Measurements from ENCODE around the gene DPP4. TPM values are rescaled to one million over a fixed set of nuclear protein-coding genes. Genes with fewer than 3 reads are reported as not detected.

DPP4 gene
- total and polyA plus RNA-seq, 2 experiments from 2014 or later, result 149 to 218 TPM

DNA sequence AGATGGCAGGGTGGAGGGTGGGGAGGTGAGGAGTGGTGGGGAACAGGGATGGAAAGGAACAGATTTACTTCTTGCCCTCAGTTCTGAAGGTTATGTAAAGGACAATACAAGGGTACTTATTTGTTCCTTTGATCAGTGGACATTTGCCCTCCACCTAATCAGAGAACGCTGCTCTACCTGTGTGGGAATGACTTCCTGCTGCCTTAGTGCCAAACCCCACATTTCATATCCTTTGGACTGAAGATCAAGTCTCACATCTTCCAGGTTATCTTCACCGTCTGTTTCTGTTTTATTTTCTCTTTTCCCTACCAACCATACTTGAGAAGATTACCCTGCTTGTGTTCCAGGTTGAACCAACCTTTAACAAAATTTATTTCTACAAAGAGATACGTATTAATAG, 8.7 kb upstream of the DPP4 start:
- Histone ChIP-seq H3K27ac (no peak overlapping the region), H4K20me1 (ENCODE audit: insufficient read depth, poor library complexity, severe bottlenecking) (no peaks in the 10 kb centered on the region), H3K9me3 (ENCODE audit: low read depth) (no peaks in the 10 kb centered on the region), H3K79me2 (no peaks in the 10 kb centered on the region), H3K27me3 (no peaks in the 10 kb centered on the region), H3K36me3 (replicated peaks; ENCODE audit: insufficient read depth, low read depth) (no peaks in the 10 kb centered on the region), H3K9me2 (replicated peaks; ENCODE audit: insufficient read depth) (no peaks in the 10 kb centered on the region), H3K4me3 (no peak overlapping the region), H2AFZ (no peak overlapping the region), H3K4me1 (ENCODE audit: insufficient read depth) (peaks cover 10% of the 10 kb centered on the region), H3K4me2 (no peak overlapping the region)
- no peak for TF ChIP-seq EZH2phosphoT487 (IDR thresholded peaks at IDR 0.05; ENCODE audit: low read depth, severe bottlenecking, unreplicated experiment)
- no peak for TF ChIP-seq EZH2 (IDR thresholded peaks at IDR 0.05; ENCODE audit: borderline replicate concordance)
- TF ChIP-seq, protein P1, sequence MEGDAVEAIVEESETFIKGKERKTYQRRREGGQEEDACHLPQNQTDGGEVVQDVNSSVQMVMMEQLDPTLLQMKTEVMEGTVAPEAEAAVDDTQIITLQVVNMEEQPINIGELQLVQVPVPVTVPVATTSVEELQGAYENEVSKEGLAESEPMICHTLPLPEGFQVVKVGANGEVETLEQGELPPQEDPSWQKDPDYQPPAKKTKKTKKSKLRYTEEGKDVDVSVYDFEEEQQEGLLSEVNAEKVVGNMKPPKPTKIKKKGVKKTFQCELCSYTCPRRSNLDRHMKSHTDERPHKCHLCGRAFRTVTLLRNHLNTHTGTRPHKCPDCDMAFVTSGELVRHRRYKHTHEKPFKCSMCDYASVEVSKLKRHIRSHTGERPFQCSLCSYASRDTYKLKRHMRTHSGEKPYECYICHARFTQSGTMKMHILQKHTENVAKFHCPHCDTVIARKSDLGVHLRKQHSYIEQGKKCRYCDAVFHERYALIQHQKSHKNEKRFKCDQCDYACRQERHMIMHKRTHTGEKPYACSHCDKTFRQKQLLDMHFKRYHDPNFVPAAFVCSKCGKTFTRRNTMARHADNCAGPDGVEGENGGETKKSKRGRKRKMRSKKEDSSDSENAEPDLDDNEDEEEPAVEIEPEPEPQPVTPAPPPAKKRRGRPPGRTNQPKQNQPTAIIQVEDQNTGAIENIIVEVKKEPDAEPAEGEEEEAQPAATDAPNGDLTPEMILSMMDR (IDR thresholded peaks at IDR 0.05; ENCODE audit: poor library complexity), result no peak
- WGBS (ENCODE audit: low lambda C conversion rate, missing lambda C conversion rate), result 76% methylated on average over 3 of the region's 3 CpGs
- no peak for DNase-seq (ENCODE audit: low spot score)

DNA sequence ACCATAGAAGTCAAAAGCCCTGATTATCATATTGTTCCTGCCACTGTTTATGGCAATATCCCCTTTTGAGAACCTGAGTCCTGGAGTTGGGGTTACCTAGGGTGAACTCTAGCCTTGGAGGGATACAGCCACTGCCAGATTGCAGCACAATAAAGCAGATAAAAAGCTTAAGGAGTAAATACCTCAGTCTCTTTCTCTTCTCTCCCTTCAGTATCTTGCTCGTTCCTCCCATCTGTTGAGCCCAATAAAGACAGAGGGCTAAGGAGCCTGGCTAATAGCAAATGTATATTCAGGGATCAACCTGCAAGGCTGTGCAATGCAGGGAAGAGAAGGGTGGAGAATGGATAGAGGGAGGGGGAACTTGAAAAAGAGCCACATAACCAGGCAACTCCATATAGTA, 8.0 kb upstream of the DPP4 start:
- no peaks in the 10 kb centered on the region for H3K27me3 ChIP-seq
- no peaks in the 10 kb centered on the region for H3K79me2 ChIP-seq
- 29% methylated on average over 1 of the region's 1 CpG for WGBS (ENCODE audit: low lambda C conversion rate, missing lambda C conversion rate)
- TF ChIP-seq, protein P1 (IDR thresholded peaks at IDR 0.05; ENCODE audit: poor library complexity), result no peak
- TF ChIP-seq EZH2phosphoT487 (IDR thresholded peaks at IDR 0.05; ENCODE audit: low read depth, severe bottlenecking, unreplicated experiment) (no peak), EZH2 (IDR thresholded peaks at IDR 0.05; ENCODE audit: borderline replicate concordance) (no peak)
- H3K4me1 ChIP-seq (ENCODE audit: insufficient read depth), result peaks cover 10% of the 10 kb centered on the region
- no peak overlapping the region for H3K4me2 ChIP-seq
- no peak overlapping the region for H3K4me3 ChIP-seq
- H3K36me3 ChIP-seq (replicated peaks; ENCODE audit: insufficient read depth, low read depth), result no peaks in the 10 kb centered on the region
- H3K9me3 ChIP-seq (ENCODE audit: low read depth), result no peaks in the 10 kb centered on the region
- no peak overlapping the region for H3K27ac ChIP-seq
- H3K9me2 ChIP-seq (replicated peaks; ENCODE audit: insufficient read depth), result no peaks in the 10 kb centered on the region
- DNase-seq (ENCODE audit: low spot score), result no peak
- H2AFZ ChIP-seq, result no peak overlapping the region
- H4K20me1 ChIP-seq (ENCODE audit: insufficient read depth, poor library complexity, severe bottlenecking), result no peaks in the 10 kb centered on the region

DNA sequence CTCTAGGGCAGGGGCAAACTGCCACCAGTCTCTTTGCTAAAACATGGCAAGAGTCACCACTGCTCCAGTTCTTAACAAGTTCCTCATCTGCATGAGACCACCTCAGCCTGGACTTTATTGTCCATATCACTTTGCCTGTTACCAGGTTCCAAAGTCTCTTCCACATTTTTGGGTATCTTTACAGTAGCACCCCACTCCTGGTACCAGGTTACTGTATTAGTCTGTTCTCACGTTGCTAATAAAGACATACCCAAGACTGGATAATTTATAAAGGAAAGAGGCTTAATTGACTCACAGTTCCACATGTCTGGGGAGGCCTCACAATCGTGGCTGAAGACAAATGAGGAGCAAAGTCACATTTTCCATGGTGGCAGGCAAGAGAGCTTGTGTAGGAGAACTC, 5.5 kb upstream of the DPP4 start:
- no peak overlapping the region for H2AFZ ChIP-seq
- H3K79me2 ChIP-seq, result no peaks in the 10 kb centered on the region
- no peaks in the 10 kb centered on the region for H3K27me3 ChIP-seq
- H3K4me1 ChIP-seq (ENCODE audit: insufficient read depth), result peaks cover 15% of the 10 kb centered on the region
- 84% methylated on average over 2 of the region's 2 CpGs for WGBS (ENCODE audit: low lambda C conversion rate, missing lambda C conversion rate)
- H4K20me1 ChIP-seq (ENCODE audit: insufficient read depth, poor library complexity, severe bottlenecking), result no peaks in the 10 kb centered on the region
- H3K36me3 ChIP-seq (replicated peaks; ENCODE audit: insufficient read depth, low read depth), result no peaks in the 10 kb centered on the region
- no peak overlapping the region for H3K4me2 ChIP-seq
- H3K27ac ChIP-seq, result no peak overlapping the region
- no peak for DNase-seq (ENCODE audit: low spot score)
- TF ChIP-seq, protein P1 (IDR thresholded peaks at IDR 0.05; ENCODE audit: poor library complexity), result no peak
- TF ChIP-seq EZH2phosphoT487 (IDR thresholded peaks at IDR 0.05; ENCODE audit: low read depth, severe bottlenecking, unreplicated experiment) (no peak), EZH2 (IDR thresholded peaks at IDR 0.05; ENCODE audit: borderline replicate concordance) (no peak)
- no peak overlapping the region for H3K4me3 ChIP-seq
- H3K9me3 ChIP-seq (ENCODE audit: low read depth), result no peaks in the 10 kb centered on the region
- H3K9me2 ChIP-seq (replicated peaks; ENCODE audit: insufficient read depth), result no peaks in the 10 kb centered on the region

DNA sequence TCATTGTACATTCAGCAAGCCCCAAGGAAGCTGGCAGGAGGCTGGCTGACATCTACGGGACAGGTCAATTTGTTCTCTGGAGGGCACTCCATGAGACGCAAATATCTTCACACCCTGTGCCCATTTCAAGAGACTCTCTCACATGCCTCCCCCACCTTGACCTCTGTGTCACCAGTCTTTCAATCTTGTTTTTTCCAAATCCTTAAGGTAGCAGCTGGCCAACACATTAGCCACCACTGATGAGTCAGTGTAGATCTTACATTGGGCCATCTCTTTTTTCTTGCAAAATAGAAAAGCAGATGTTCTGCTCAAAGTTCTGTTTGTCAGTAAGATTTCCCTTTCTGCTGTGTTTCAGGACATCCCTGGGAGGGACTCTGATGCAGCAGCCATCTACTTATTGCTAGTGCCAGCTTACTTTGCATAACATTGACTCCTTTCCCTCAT, 1.7 kb upstream of the DPP4 start:
- Histone ChIP-seq H3K4me2 (peak overlapping the region; percentile 91), H3K27me3 (no peaks in the 10 kb centered on the region), H3K4me1 (ENCODE audit: insufficient read depth) (peaks cover 38% of the 10 kb centered on the region), H3K4me3 (no peak overlapping the region), H3K36me3 (replicated peaks; ENCODE audit: insufficient read depth, low read depth) (no peaks in the 10 kb centered on the region), H3K79me2 (peaks cover 15% of the 10 kb centered on the region), H3K27ac (peak overlapping the region; percentile 85), H4K20me1 (ENCODE audit: insufficient read depth, poor library complexity, severe bottlenecking) (no peaks in the 10 kb centered on the region), H2AFZ (no peak overlapping the region), H3K9me2 (replicated peaks; ENCODE audit: insufficient read depth) (no peaks in the 10 kb centered on the region), H3K9me3 (ENCODE audit: low read depth) (no peaks in the 10 kb centered on the region)
- 97% methylated on average over 2 of the region's 2 CpGs for WGBS (ENCODE audit: low lambda C conversion rate, missing lambda C conversion rate)
- DNase-seq (ENCODE audit: low spot score), result no peak
- TF ChIP-seq, protein P1 (IDR thresholded peaks at IDR 0.05; ENCODE audit: poor library complexity), result no peak
- TF ChIP-seq EZH2phosphoT487 (IDR thresholded peaks at IDR 0.05; ENCODE audit: low read depth, severe bottlenecking, unreplicated experiment) (no peak), EZH2 (IDR thresholded peaks at IDR 0.05; ENCODE audit: borderline replicate concordance) (no peak)
